A549 (cell line): ENCODE measurements around the gene IGF2. TPM values are rescaled to one million over a fixed set of nuclear protein-coding genes. Genes with fewer than 3 reads are reported as not detected.

Experiments used
- ATAC-seq, 2 experiments: fragments of 200-7000 bp in 1 of 2; fragments of >200 bp in 1 of 2; cut with Nextera tagmentation in 1 of 2; cut with Tn5 transposase in 1 of 2; 3 replicates each; pipeline versions ENCODE4 v1.8.0 to v1.9.1; 2018 to 2020; ENCODE audit warnings: mild to moderate bottlenecking in 1 of 2, moderate library complexity in 1 of 2
- CTCF ChIA-PET: fragments of 300-600 bp; sonication (Branson Sonifier 250); formaldehyde crosslinking; extraction: SDS; loops from one replicate; lab custom pipeline; 2021; ENCODE audit warnings: antibody characterized with exemption, inconsistent platforms; lab: Yijun Ruan, JAX
- POLR2A ChIA-PET: fragments of 350-600 bp; formaldehyde crosslinking; extraction: SDS; loops from one replicate; lab custom pipeline; 2021; ENCODE audit warnings: antibody characterized with exemption, inconsistent platforms; lab: Yijun Ruan, JAX
- DNase-seq, 2 experiments: peaks; one replicate each; pipeline versions ENCODE4 v3.0.0 to v3.0.0-alpha.2; 2011 to 2016; ENCODE audit warnings: low read depth in 1 of 2, low spot score in 1 of 2
- FAIRE-seq: peaks from 2 replicates; lab custom pipeline; 2011; peaks lifted over from hg19 to GRCh38; lab: Jason Lieb, UNC
- H3K27ac ChIP-seq, 2 experiments: fragments of >200 bp; sonication (Bioruptor Twin); formaldehyde crosslinking; 3 replicates each; pipeline ENCODE4 v1.5.1; 2016 to 2017
- H3K4me1 ChIP-seq: fragments of >200 bp; sonication (Bioruptor Twin); formaldehyde crosslinking; 3 replicates; pipeline ENCODE4 v1.6.1; 2016
- H3K4me2 ChIP-seq: fragments of >200 bp; sonication (Bioruptor Twin); formaldehyde crosslinking; 3 replicates; pipeline ENCODE4 v1.6.1; 2016
- H3K4me3 ChIP-seq: fragments of >200 bp; sonication (Bioruptor Twin); formaldehyde crosslinking; 3 replicates; pipeline ENCODE4 v1.5.1; 2016
- H3K9me3 ChIP-seq: fragments of >200 bp; sonication (Bioruptor Twin); formaldehyde crosslinking; 3 replicates; pipeline ENCODE4 v1.6.1; 2016
- CBX8 ChIP-seq: fragments of 200-600 bp; sonication (generic); IDR thresholded peaks from 2 replicates; pipeline ENCODE4 v1.6.1; 2016
- EHMT2 ChIP-seq: fragments of 200-600 bp; sonication (generic); IDR thresholded peaks from 2 replicates; pipeline ENCODE4 v1.6.1; 2016; ENCODE audit warnings: antibody characterized with exemption, low read depth, mild to moderate bottlenecking, moderate library complexity
- EP300 ChIP-seq, 2 experiments: fragments of >200 bp; sonication (Bioruptor Twin); formaldehyde crosslinking; IDR thresholded peaks; 2 replicates in 1 of 2; 3 replicates in 1 of 2; pipeline ENCODE4 v1.6.1; 2016 to 2017
- HOXB13 ChIP-seq: fragments of 250-450 bp; sonication (Bioruptor Pico); IDR thresholded peaks from 2 replicates; pipeline ENCODE4 v1.5.0; 2020; ENCODE audit warnings: low read depth, mild to moderate bottlenecking, moderate library complexity
- JUN ChIP-seq, 2 experiments: fragments of >200 bp; sonication (Bioruptor Twin); formaldehyde crosslinking; IDR thresholded peaks; 2 replicates in 1 of 2; 3 replicates in 1 of 2; pipeline ENCODE4 v1.6.1; 2016 to 2017
- KDM5A ChIP-seq: fragments of 200-600 bp; sonication (generic); IDR thresholded peaks from 2 replicates; pipeline ENCODE4 v1.6.1; 2016; ENCODE audit warnings: antibody characterized with exemption, mild to moderate bottlenecking
- MAFK ChIP-seq: fragments of 450-650 bp; IDR thresholded peaks from 2 replicates; pipeline ENCODE4 v1.6.1; 2014; ENCODE audit not compliant: partially characterized antibody
- NPAS2 ChIP-seq: fragments of 250-450 bp; sonication (Bioruptor Pico); IDR thresholded peaks from 2 replicates; pipeline ENCODE4 v1.8.0; 2022; ENCODE audit warnings: mild to moderate bottlenecking, moderate library complexity, borderline replicate concordance
- PHF8 ChIP-seq: fragments of 200-600 bp; sonication (generic); IDR thresholded peaks from 2 replicates; pipeline ENCODE4 v1.6.1; 2016; ENCODE audit warnings: low read depth, mild to moderate bottlenecking, antibody characterized with exemption, moderate library complexity, borderline replicate concordance
- RAD21 ChIP-seq, 2 experiments: fragments of >200 bp in 1 of 2; sonication (Bioruptor Twin) in 1 of 2; formaldehyde crosslinking in 1 of 2; IDR thresholded peaks in 1 of 2; conservative IDR thresholded peaks in 1 of 2; 2 replicates in 1 of 2; 3 replicates in 1 of 2; pipeline ENCODE4 v1.6.1; 2012 to 2018; ENCODE audit warnings: inconsistent platforms in 1 of 2
- RFX5 ChIP-seq: fragments of 450-650 bp; IDR thresholded peaks from 2 replicates; pipeline ENCODE4 v1.7.1; 2014; ENCODE audit warnings: antibody characterized with exemption, mild to moderate bottlenecking, moderate library complexity
- SREBF2 ChIP-seq: fragments of 450-650 bp; IDR thresholded peaks from 2 replicates; pipeline ENCODE4 v1.6.1; 2014; ENCODE audit warnings: mild to moderate bottlenecking, moderate library complexity
- TFCP2L1 ChIP-seq: fragments of 250-450 bp; sonication (Bioruptor Pico); IDR thresholded peaks from 2 replicates; pipeline ENCODE4 v1.5.0; 2021; ENCODE audit warnings: mild to moderate bottlenecking
- WGBS: methylation state at CpG from one replicate; pipeline ENCODE4 v1.1.6; 2017; ENCODE audit errors: missing lambda C conversion rate; 5-methylcytosine and 5-hydroxymethylcytosine counted together
- polyA plus RNA-seq, 4 experiments: library from polyadenylated mRNA; depleted of rRNA in 3 of 4; stranded (reverse); fragments of >200 nt; fragmentation: RNase III in 1 of 4; extraction: RNeasy Plus Mini Kit Qiagen cat#74134 plus additional on column Dnase treatment in 1 of 4; gene quantifications; 2 replicates in 3 of 4; 3 replicates in 1 of 4; pipeline ENCODE4 v1.2.3, GENCODE V29; 2011 to 2017
- TF ChIP-seq, protein P1 (sequence below): fragments of 200-600 bp; sonication (generic); IDR thresholded peaks from 2 replicates; pipeline ENCODE4 v1.6.1; 2016; ENCODE audit warnings: antibody characterized with exemption, mild to moderate bottlenecking, moderate library complexity
- TF ChIP-seq, protein P2 (sequence below): fragments of 150-350 bp; IDR thresholded peaks from 2 replicates; pipeline ENCODE4 v1.6.1; 2014; ENCODE audit warnings: low read depth, mild to moderate bottlenecking, low read length
- TF ChIP-seq, protein P3 (sequence below): IDR thresholded peaks from 2 replicates; pipeline ENCODE4 v1.6.1; 2012; ENCODE audit warnings: low read depth, borderline replicate concordance

The IGF2 gene
- polyA plus RNA-seq, 2 of the 4 experiments (the other 2 are of a cell fraction) = 2.0 to 2.9 TPM

DNA sequence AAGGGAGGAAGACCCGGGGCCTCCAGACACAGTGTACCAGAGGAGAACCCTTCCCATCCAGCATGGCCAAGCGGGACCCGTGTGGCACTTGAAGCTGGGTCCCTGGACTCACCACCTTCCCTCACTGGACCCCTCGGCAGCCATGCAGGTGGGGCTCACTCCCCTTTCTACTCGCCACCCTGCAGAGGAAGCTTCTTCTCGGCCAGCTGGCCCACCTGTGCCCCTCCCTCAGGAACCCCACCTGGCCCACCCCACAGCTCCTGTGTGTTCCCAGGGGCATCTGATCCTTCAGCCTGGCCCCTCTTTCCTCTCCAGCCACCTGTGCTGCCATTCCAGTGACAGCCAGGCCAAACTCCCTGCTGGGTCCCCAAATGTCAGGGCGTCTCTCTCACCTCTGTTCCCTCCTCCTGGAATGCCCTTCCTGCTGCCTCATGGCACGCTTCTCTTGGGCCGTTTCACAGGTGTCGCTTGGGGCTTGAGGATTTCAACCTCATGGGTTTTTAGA lies 38.0 kb downstream of the IGF2 start (continued):
- TF ChIP-seq, protein P1, sequence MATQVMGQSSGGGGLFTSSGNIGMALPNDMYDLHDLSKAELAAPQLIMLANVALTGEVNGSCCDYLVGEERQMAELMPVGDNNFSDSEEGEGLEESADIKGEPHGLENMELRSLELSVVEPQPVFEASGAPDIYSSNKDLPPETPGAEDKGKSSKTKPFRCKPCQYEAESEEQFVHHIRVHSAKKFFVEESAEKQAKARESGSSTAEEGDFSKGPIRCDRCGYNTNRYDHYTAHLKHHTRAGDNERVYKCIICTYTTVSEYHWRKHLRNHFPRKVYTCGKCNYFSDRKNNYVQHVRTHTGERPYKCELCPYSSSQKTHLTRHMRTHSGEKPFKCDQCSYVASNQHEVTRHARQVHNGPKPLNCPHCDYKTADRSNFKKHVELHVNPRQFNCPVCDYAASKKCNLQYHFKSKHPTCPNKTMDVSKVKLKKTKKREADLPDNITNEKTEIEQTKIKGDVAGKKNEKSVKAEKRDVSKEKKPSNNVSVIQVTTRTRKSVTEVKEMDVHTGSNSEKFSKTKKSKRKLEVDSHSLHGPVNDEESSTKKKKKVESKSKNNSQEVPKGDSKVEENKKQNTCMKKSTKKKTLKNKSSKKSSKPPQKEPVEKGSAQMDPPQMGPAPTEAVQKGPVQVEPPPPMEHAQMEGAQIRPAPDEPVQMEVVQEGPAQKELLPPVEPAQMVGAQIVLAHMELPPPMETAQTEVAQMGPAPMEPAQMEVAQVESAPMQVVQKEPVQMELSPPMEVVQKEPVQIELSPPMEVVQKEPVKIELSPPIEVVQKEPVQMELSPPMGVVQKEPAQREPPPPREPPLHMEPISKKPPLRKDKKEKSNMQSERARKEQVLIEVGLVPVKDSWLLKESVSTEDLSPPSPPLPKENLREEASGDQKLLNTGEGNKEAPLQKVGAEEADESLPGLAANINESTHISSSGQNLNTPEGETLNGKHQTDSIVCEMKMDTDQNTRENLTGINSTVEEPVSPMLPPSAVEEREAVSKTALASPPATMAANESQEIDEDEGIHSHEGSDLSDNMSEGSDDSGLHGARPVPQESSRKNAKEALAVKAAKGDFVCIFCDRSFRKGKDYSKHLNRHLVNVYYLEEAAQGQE = no peak
- TF ChIP-seq, protein P2, sequence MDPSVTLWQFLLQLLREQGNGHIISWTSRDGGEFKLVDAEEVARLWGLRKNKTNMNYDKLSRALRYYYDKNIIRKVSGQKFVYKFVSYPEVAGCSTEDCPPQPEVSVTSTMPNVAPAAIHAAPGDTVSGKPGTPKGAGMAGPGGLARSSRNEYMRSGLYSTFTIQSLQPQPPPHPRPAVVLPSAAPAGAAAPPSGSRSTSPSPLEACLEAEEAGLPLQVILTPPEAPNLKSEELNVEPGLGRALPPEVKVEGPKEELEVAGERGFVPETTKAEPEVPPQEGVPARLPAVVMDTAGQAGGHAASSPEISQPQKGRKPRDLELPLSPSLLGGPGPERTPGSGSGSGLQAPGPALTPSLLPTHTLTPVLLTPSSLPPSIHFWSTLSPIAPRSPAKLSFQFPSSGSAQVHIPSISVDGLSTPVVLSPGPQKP = no peak
- no peak for TF ChIP-seq PHF8
- no peak for TF ChIP-seq TFCP2L1 (CRISPR knock-in tag)

DNA sequence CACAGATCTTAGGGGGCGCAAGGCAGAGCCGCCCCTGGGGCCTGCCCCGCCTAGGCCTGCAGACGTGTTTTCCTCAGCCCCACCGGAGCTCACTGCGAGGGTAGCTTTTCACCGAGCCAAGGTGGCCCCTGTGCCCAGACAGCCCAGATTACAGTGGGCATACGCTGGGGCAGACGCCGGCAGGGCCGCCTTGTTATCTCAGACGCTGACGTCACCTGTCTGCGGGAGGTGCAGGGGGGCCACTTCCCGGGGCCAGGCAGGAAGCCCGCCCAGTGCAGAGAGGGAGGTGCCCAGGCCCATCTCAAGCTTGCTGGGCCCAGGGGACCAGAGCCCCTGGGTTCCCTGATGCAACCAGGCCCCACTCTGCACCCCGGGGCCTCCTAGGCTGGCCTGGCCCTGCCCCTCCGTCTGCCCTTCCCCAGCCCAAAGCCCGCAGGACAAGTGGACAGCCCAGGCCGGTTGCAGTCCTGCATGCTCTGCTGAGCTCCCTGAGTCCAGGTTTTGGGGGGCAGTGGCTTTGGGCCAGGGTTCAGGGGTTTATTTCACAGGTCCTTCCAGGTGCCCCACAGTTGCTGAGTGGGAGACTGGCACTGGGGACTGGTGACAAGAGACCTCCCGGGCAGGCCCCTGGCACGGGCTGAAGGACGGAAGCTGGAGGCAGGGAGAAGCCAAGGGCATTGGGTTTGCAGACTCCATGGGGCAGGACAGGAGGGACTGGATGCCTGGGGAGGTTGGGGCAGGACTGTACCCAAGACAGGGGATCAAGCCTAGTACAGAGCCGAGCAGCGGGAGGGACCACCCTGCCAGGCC lies 38.6 kb downstream of the IGF2 start:
- WGBS = 88% methylated on average over 15 of the region's 25 CpGs
- Histone ChIP-seq H3K4me2 (no peak overlapping the region), H3K4me1 (no peaks in the 10 kb centered on the region), H3K9me3 (no peaks in the 10 kb centered on the region), H3K4me3 (no peak overlapping the region), H3K27ac (no peak overlapping the region)
- ATAC-seq = no peak
- FAIRE-seq = no peak
- no peak for DNase-seq
- CTCF ChIA-PET = interaction anchor here (0.6 to 3.2 kb wide), 9 partner anchors 9 to 266 kb away, joined by 3 to 16 read pairs (median 3); no protein-coding TSS in a partner anchor
- POLR2A ChIA-PET = no interaction called here
- TF ChIP-seq HOXB13 (CRISPR knock-in tag) (no peak), KDM5A (no peak), RFX5 (no peak), EP300 (IDR thresholded peaks at IDR 0.05) (no peak), NPAS2 (CRISPR knock-in tag) (no peak), SREBF2 (no peak), EHMT2 (no peak), CBX8 (no peak), MAFK (no peak), JUN (IDR thresholded peaks at IDR 0.05) (no peak), RAD21 (conservative IDR thresholded peaks at IDR 0.05 in 1 of 2, IDR thresholded peaks at IDR 0.05 in 1 of 2) (no peak)
- TF ChIP-seq, protein P3, sequence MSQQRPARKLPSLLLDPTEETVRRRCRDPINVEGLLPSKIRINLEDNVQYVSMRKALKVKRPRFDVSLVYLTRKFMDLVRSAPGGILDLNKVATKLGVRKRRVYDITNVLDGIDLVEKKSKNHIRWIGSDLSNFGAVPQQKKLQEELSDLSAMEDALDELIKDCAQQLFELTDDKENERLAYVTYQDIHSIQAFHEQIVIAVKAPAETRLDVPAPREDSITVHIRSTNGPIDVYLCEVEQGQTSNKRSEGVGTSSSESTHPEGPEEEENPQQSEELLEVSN = no peak
- TF ChIP-seq, protein P1 = no peak
